Endothelial cell of umbilical vein (primary cell): ENCODE data around the gene MT1HL1. TPM values are rescaled to one million over a fixed set of nuclear protein-coding genes. Genes with fewer than 3 reads are reported as not detected.
A peak's percentile ranks its signal among the peaks of the same experiment; 100 is the strongest.

Source experiments
- BruUV-seq: library from RNA; stranded (reverse); fragments of 400-500 nt; replicated peaks from 2 replicates; lab custom pipeline; 2021; lab: Mats Ljungman, UMichigan
- CTCF ChIA-PET: fragments of 300-600, 350-600 bp; sonication (Branson Sonifier 250); formaldehyde crosslinking; loops from one replicate; lab custom pipeline; 2021; ENCODE audit warnings: antibody characterized with exemption, inconsistent platforms; lab: Charles Lee
- POLR2A ChIA-PET: fragments of 300-600, 350-600 bp; sonication (Branson Sonifier 250); formaldehyde crosslinking; loops from one replicate; lab custom pipeline; 2021; ENCODE audit warnings: antibody characterized with exemption, inconsistent platforms; lab: Charles Lee
- DNase-seq: peaks from one replicate; pipeline ENCODE4 v3.0.0-alpha.2; 2011; ENCODE audit warnings: low read depth, low spot score
- FAIRE-seq: peaks from 2 replicates; lab custom pipeline; 2011; peaks lifted over from hg19 to GRCh38; lab: Jason Lieb, UNC
- H2AFZ ChIP-seq: 2 replicates; pipeline ENCODE4 v1.6.0; 2012; ENCODE audit warnings: low read depth, low read length, control low read depth, inconsistent platforms
- H3K27ac ChIP-seq: 2 replicates; pipeline ENCODE4 v1.5.1; 2011; ENCODE audit warnings: low read depth, mild to moderate bottlenecking, control low read depth, low read length, moderate library complexity; ENCODE audit not compliant: insufficient read depth
- H3K27me3 ChIP-seq, 2 experiments: 2 replicates each; pipeline versions ENCODE4 v1.6.0 to v1.6.1; 2011; ENCODE audit warnings: low read length in 2 of 2, mixed read lengths in 1 of 2; ENCODE audit not compliant: control insufficient read depth in 2 of 2, insufficient read depth in 2 of 2
- H3K36me3 ChIP-seq, 2 experiments: 2 replicates in 1 of 2; 3 replicates in 1 of 2; pipeline ENCODE4 v1.5.1; 2011; ENCODE audit warnings: low read length in 2 of 2, mild to moderate bottlenecking in 1 of 2, moderate library complexity in 1 of 2; ENCODE audit not compliant: control insufficient read depth in 2 of 2, insufficient read depth in 2 of 2; ENCODE audit errors: extremely low read depth in 1 of 2
- H3K4me1 ChIP-seq: 3 replicates; pipeline ENCODE4 v1.5.1; 2011; ENCODE audit warnings: mild to moderate bottlenecking, low read length; ENCODE audit not compliant: control insufficient read depth, insufficient read depth; ENCODE audit errors: extremely low read depth
- H3K4me2 ChIP-seq: 2 replicates; pipeline ENCODE4 v1.6.1; 2011; ENCODE audit warnings: low read length, control low read depth, mixed read lengths; ENCODE audit not compliant: insufficient read depth
- H3K4me3 ChIP-seq, 3 experiments: fragments of 200-600 bp in 1 of 3; sonication (generic), shearing (Covaris generic) in 1 of 3; replicated peaks in 1 of 3; 2 replicates each; pipeline ENCODE4 v1.5.1; 2011 to 2016; ENCODE audit warnings: control low read depth in 3 of 3, low read length in 3 of 3, mild to moderate bottlenecking in 2 of 3, inconsistent platforms in 1 of 3, low read depth in 1 of 3, moderate library complexity in 1 of 3; ENCODE audit not compliant: insufficient read depth in 1 of 3
- H3K79me2 ChIP-seq: 2 replicates; pipeline ENCODE4 v1.6.0; 2012; ENCODE audit warnings: low read length, inconsistent platforms; ENCODE audit not compliant: control insufficient read depth, insufficient read depth
- H3K9ac ChIP-seq: replicated peaks from 2 replicates; pipeline ENCODE3; 2011; ENCODE audit warnings: low read length, control low read depth; ENCODE audit not compliant: insufficient read depth; ENCODE audit errors: extremely low read depth
- H3K9me1 ChIP-seq: replicated peaks from 3 replicates; pipeline ENCODE4 v1.6.0; 2011; ENCODE audit warnings: mild to moderate bottlenecking, low read length; ENCODE audit not compliant: control insufficient read depth, insufficient read depth; ENCODE audit errors: extremely low read depth
- H3K9me3 ChIP-seq: replicated peaks from 2 replicates; pipeline ENCODE4 v1.5.1; 2012; ENCODE audit warnings: low read length, inconsistent platforms; ENCODE audit not compliant: control insufficient read depth, insufficient read depth
- H4K20me1 ChIP-seq: replicated peaks from 2 replicates; pipeline ENCODE3; 2011; ENCODE audit warnings: mild to moderate bottlenecking, low read length; ENCODE audit not compliant: control insufficient read depth, insufficient read depth; ENCODE audit errors: extremely low read depth
- CTCF ChIP-seq, 2 donors: IDR thresholded peaks; 1 replicate in 1 of 2; 2 replicates in 1 of 2; pipeline ENCODE4 v1.5.1; 2011; ENCODE audit warnings: low read length in 2 of 2, mild to moderate bottlenecking in 2 of 2, moderate library complexity in 2 of 2, control low read depth in 1 of 2, inconsistent platforms in 1 of 2, low read depth in 1 of 2; ENCODE audit not compliant: insufficient read depth in 1 of 2; ENCODE audit errors: extremely low read depth in 1 of 2
- EZH2 ChIP-seq: IDR thresholded peaks from 2 replicates; pipeline ENCODE4 v1.6.1; 2012; ENCODE audit warnings: borderline replicate concordance, low read depth, mild to moderate bottlenecking, moderate library complexity, low read length, inconsistent platforms; ENCODE audit not compliant: severe bottlenecking
- GATA2 ChIP-seq: IDR thresholded peaks from 2 replicates; pipeline ENCODE4 v1.7.0; 2011; ENCODE audit warnings: low read depth, mild to moderate bottlenecking, moderate library complexity, mixed read lengths, low read length; ENCODE audit not compliant: insufficient read length, insufficient read depth
- JUN ChIP-seq: IDR thresholded peaks from 2 replicates; pipeline ENCODE4 v1.6.1; 2011; ENCODE audit warnings: borderline replicate concordance, low read depth; ENCODE audit not compliant: insufficient read length, insufficient read depth
- MAX ChIP-seq: IDR thresholded peaks from 2 replicates; pipeline ENCODE4 v1.6.1; 2011; ENCODE audit not compliant: insufficient read depth, insufficient read length
- POLR2A ChIP-seq: IDR thresholded peaks from 2 replicates; pipeline ENCODE4 v1.6.1; 2012; ENCODE audit warnings: low read depth, mild to moderate bottlenecking, control low read depth, low read length
- POLR2AphosphoS5 ChIP-seq: IDR thresholded peaks from 2 replicates; pipeline ENCODE4 v1.6.1; 2012; ENCODE audit warnings: low read depth, mild to moderate bottlenecking, control low read depth, low read length, moderate library complexity; ENCODE audit not compliant: insufficient read depth
- dilution Hi-C: fragments of 300-500 bp; cut with MboI; formaldehyde crosslinking; loops from one replicate; pipeline ENCODE4 v1.15.0; 2019; ENCODE audit warnings: low sequenced_read_pairs; ENCODE audit not compliant: extremely low pct_ligation_motif_present
- intact Hi-C: fragments of 100-400 bp; cut with micrococcal nuclease; formaldehyde crosslinking; loops from one replicate; pipeline ENCODE4 v1.10.0; 2022
- polyA plus RNA-seq, 4 experiments: library from polyadenylated mRNA; depleted of rRNA in 3 of 4; stranded (reverse) in 3 of 4; unstranded in 1 of 4; fragments of >200 nt; gene quantifications; 2 replicates each; pipeline versions ENCODE4 v1.2.1 to v1.2.3, GENCODE V29; 2011 to 2012; ENCODE audit warnings: missing spikeins in 1 of 4
- total RNA-seq: library from RNA; stranded (reverse); gene quantifications from 2 replicates; pipeline ENCODE4 v1.2.3, GENCODE V29; 2021

MT1HL1 gene
- total and polyA plus RNA-seq, 2 donors (not counting 3 experiments of a cell fraction or from before 2014, with no cell fraction given): not detected

- no peaks in the 10 kb centered on the region for H3K36me3 ChIP-seq
- intact Hi-C loops (loop anchor here (10.0 kb wide), 1 partner anchor 342 kb away; no protein-coding TSS in a partner anchor), dilution Hi-C loops (no loop called here)
- CTCF ChIA-PET: no interaction called here
- H3K27ac ChIP-seq: no peak overlapping the region
- peaks cover 5 to 23% of the 10 kb centered on the region in 2 experiments for H3K27me3 ChIP-seq
- no peaks in the 10 kb centered on the region for H3K4me1 ChIP-seq
- H3K4me3 ChIP-seq: no peak overlapping the region
- H4K20me1 ChIP-seq: no peaks in the 10 kb centered on the region
- no peaks in the 10 kb centered on the region for H3K9me3 ChIP-seq
- no peaks in the 10 kb centered on the region for H3K79me2 ChIP-seq
- DNase-seq: no peak
- no TSS peak for BruUV-seq
- no peak overlapping the region for H3K4me2 ChIP-seq
- H2AFZ ChIP-seq: no peak overlapping the region
- POLR2A ChIA-PET: no interaction called here
- TF ChIP-seq MAX (no peak), POLR2A (no peak), EZH2 (peak; percentile 71)
- FAIRE-seq: no peak
- no peaks in the 10 kb centered on the region for H3K9me1 ChIP-seq
- no peak overlapping the region for H3K9ac ChIP-seq
These were observed 38.8 kb upstream of the MT1HL1 start for GRCh38 chr1:237042892-237043576.

GRCh38 chr1:237042526-237042891, 38.3 kb upstream of the MT1HL1 start:
- Histone ChIP-seq H3K4me1 (no peaks in the 10 kb centered on the region), H3K9ac (no peak overlapping the region), H3K9me3 (no peaks in the 10 kb centered on the region), H3K4me2 (no peak overlapping the region), H2AFZ (no peak overlapping the region), H3K9me1 (no peaks in the 10 kb centered on the region), H3K36me3 (no peaks in the 10 kb centered on the region), H3K27ac (no peak overlapping the region), H3K79me2 (no peaks in the 10 kb centered on the region), H4K20me1 (no peaks in the 10 kb centered on the region), H3K4me3 (no peak overlapping the region), H3K27me3 (peaks cover 5 to 23% of the 10 kb centered on the region in 2 experiments)
- TF ChIP-seq POLR2A (no peak), CTCF (IDR thresholded peaks at IDR 0.05; ENCODE audit: extremely low read depth in 1 of 2, insufficient read depth in 1 of 2, low read depth in 1 of 2, low read length in 2 of 2) (no peak), MAX (no peak), JUN (no peak), GATA2 (no peak), POLR2AphosphoS5 (no peak)
- intact Hi-C loops (loop anchor here (10.0 kb wide), 1 partner anchor 342 kb away; no protein-coding TSS in a partner anchor), dilution Hi-C loops (no loop called here)
- no peak for DNase-seq
- BruUV-seq: no TSS peak
- no peak for FAIRE-seq
- CTCF ChIA-PET: no interaction called here
- POLR2A ChIA-PET: interaction anchor here (0.6 kb wide), 1 partner anchor 104 kb away, joined by 3 read pairs; no protein-coding TSS in a partner anchor
